ENCODE measurements around the gene ATPAF2.

The ATPAF2 gene

DNA sequence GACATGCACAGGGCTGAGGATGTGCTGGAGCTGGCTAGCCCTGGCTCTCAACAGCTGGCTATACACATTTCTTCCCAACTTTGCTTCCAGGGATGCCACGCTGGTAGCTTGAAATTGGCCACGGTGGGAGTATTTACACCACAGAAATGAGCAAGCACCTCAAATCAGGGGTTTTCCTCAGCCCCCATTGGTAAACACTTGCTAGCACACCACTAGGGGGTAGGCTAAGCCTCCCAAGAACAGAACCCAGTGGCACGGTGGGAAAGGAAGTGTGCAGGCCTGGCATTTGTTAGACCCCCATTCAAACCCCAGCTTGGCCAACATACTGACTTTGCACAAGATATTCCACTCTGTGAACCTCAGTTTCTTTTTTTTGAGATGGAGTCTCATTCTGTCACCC lies 53.4 kb downstream of the ATPAF2 start:
- DNase-seq (ENCODE audit: low read depth in 2 of 2), result no peak

GRCh38 chr17:17985153-17985552 lies 53.8 kb downstream of the ATPAF2 start:
- DNase-seq (ENCODE audit: low read depth in 2 of 2), result no peak

DNA sequence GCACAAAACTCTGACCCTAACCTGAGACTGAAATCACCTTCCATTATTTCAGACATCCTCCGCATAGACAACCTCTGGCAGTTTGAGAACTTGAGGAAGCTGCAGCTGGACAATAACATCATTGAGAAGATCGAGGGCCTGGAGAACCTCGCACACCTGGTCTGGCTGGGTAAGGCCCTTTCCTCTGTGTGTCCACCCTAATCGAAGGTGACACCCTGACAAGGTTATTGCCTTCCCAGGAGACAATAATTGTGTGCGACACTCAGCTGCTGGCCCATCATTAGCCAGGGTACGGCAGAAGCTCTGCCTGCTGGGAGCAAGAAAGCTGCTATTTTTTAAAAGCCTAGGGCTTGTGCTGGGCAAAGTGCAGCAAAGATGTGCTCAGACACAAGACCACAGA lies 55.2 kb downstream of the ATPAF2 start:
- DNase-seq (ENCODE audit: low read depth in 2 of 2), result no peak

- no peak for DNase-seq (ENCODE audit: low read depth in 2 of 2)
Observed at GRCh38 chr17:17983376-17983775, 55.6 kb downstream of the ATPAF2 start.

DNA sequence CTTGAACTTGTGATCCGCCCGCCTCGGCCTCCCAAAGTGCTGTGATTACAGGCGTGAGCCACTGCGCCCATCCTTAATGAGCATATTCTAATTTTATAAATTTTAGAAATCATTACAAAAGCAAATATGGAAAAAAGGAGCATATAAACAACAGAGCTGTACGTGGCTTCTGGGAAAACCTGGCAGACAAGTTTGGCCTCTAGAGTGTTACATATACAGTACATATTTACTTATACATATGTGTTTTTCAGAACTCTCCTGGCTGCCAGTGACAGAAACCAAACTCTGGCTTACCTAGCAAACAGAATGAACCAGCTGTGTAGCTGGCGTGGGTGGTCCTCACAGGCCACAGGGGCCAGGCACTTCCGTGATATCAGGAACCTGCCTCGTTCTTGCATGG lies 56.2 kb downstream of the ATPAF2 start:
- no peak for DNase-seq (ENCODE audit: low read depth in 2 of 2)

GRCh38 chr17:17981330-17981729 lies 57.6 kb downstream of the ATPAF2 start:
- no peak for DNase-seq (ENCODE audit: low read depth in 2 of 2)

- no peak for DNase-seq (ENCODE audit: low read depth in 2 of 2)
Observed at GRCh38 chr17:17979778-17980177, 59.2 kb downstream of the ATPAF2 start.

DNA sequence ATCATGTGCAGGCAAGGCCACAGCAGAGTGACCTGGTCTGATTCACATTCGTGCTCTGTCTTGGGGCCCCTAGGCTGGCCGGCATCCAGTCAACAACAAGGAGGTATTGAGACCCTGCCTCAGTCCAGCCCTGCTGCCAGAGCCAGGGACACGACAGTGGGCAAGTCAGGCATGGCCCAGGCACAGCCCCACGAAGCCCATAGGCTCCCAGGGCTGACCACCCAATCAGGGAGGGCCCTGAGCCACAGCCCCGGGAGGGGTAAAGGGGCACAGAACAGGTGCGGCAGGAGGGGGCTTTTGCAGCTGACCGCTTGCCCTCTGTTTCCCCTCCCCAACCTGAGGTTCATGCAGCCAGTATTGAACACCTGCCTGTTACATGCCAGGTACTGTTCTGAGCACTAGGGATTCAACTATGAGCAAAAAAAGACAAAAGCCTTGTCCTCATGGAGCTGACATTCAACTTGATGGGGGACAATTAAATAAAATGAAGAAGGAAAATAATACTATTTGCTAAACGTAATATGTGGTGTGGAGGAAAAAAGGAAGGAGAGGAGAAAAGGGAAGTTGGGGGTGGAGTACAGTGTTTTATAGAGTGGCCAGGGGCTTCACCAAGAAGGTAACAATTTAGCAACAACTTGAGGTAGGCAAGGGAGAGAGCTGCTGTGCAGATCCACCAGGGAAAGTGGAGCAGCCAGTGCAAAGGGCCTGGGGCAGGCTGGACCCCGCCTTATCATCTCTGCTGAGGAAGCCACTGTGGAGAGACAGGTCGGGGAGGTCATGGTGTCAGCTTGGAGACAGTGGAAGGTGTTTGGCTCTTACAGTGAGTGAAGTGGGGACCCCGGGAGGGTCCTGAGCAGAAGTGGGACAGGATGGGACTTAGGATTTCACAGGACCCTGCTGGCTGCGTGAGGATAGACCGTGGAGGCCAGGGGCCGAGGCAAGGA lies 60.2 kb downstream of the ATPAF2 start:
- DNase-seq (ENCODE audit: low read depth in 2 of 2), result no peak

- no peak for DNase-seq (ENCODE audit: low read depth in 2 of 2)
Observed at GRCh38 chr17:17976931-17977570, 61.9 kb downstream of the ATPAF2 start.

DNA sequence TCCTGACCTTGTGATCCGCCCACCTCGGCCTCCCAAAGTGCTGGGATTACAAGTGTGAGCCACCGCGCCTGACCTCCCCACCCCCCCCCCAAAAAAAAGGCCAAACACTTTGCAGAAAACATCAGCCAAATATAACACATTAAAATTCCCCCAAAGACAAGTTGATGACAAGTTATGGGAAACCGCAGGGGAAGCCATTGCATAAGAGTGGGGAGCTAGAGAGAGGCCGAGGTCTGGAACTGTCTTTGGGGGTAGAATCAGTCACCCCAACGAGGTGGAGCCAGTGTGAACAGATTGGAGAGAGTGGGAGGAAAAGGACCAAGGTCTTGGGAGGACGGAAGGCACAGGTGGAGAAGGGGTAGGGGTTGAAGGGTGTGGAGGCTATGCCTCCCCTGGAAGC lies 63.5 kb downstream of the ATPAF2 start:
- no peak for DNase-seq (ENCODE audit: low read depth in 2 of 2)

DNA sequence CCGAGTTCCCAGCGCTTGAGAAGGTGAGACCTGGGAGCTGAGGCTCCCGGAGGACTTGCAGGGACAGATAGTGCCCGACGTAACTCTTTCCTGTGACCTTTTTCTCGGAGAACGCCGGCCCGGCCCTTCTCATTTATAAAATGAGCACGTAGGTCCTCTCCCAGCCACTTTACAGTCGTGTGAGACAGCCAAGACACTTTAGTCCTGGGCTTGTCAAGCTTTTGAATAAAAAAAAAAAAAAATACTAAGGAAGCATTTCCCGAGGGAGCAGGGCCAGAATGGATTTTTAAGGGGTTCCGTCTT lies 66.1 kb downstream of the ATPAF2 start:
- DNase-seq (ENCODE audit: low read depth in 2 of 2), result no peak

DNA sequence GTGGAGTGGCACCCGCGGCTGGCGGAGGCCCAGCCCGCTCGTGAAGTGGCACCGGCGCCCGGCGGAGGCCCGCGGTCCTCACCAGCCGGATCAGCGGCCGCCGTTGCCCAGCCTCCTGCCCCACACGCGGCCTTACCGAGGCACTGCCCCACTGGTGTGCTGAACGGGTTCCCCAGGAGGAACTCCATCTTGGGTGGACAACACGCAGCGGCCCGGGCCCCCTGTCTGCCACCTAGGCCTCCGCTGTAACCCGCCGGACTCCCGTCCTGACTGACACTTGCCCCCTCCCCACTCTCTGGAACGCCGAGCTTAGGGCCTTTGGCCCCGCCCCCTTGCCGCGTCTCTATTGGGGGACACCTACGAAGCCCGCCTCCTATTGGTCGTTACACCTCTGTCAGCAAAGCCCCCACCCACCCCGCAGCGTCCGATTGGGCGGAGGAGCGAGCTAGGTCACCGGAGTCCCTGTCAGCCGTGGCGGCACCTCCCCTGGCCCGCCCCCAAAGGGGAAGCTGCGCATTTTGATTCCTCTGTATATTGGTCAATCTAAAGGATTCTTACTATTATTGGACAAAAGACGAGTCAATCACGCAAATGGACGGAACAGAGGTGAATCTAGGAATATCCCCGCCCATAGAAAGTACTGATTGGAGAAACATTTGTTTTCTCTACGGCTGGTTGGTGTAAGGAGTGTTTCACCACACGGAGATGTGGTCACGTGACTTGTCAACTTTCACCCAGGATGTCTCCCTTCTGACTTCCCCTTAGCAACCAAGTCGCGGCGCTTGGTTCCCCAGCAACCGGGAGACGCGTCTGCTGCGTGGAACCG lies 66.6 kb downstream of the ATPAF2 start, which contains the start of the genes DRC3 and TOM1L2:
Gene DRC3, plus strand, starts transcription at position 737 of the 826 bp plus-strand sequence. CDS start 4,737 bp downstream, outside the sequence.
Gene TOM1L2, minus strand, starts transcription at position 275 of the 826 bp plus-strand sequence. Its CDS starts 87 bp downstream, at position 188.
- peak; percentile 98 to 99 for DNase-seq (ENCODE audit: low read depth in 2 of 2)

DNA sequence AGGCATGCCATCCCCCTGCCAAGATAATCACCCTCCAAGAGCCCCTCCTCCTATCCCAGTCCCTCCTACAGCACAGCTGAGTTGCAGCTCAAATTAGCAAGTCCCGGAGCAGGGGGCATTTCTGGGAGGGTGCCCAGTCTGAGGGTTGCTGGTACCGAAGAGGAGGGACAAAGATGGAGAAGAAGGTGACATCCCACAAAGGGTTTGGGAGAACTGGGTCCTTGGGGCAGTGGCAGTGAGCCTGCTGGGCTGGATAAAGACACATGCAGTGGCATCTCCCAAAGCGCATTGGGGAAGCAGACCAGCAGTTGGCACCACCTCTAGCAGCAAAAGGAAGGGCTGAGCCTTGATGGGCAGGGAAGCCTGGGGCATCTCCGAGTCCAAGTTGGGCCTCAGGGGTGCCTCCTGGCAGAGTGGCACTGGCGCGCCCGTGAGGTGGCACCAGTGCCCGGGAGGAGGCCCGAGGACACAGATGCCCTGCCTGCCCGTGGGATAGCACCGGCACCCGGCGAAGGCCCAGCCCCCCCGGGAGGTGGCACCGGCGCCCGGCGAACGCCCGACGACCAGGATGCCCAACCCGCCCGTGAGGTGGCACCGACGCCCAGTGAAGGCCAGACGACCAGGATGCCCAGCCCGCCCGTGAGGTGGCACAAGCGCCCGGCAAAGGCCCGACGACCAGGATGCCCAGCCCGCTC lies 67.4 kb downstream of the ATPAF2 start:
- no peak for DNase-seq (ENCODE audit: low read depth in 2 of 2)

GRCh38 chr17:17970699-17971430 lies 68.1 kb downstream of the ATPAF2 start:
- DNase-seq (ENCODE audit: low read depth in 2 of 2), result no peak
